Spleen (tissue), 7 donors: ENCODE measurements around the gene GNAZ.

Experiments
- POLR2A ChIP-seq, 3 donors: fragments of 450-650 bp; IDR thresholded peaks; one replicate each; pipeline ENCODE4 v1.5.1; 2017; ENCODE audit warnings: antibody characterized with exemption in 3 of 3, mild to moderate bottlenecking in 1 of 3
- TF ChIP-seq, protein P1 (sequence below), 11 experiments: fragments of 200-600 bp in 7 of 11; fragments of 450-650 bp in 4 of 11; sonication (generic) in 4 of 11; IDR thresholded peaks in 8 of 11; conservative IDR thresholded peaks in 3 of 11; 1 replicate in 7 of 11; 2 replicates in 4 of 11; pipeline versions ENCODE4 v1.4.0 to v1.8.0; 2016 to 2021; ENCODE audit warnings: antibody characterized with exemption in 11 of 11, inconsistent platforms in 4 of 11, mild to moderate bottlenecking in 1 of 11
- donor health status: DM: no; HTN: no; CAD: no; lungs with moderate emphysema.
- donor health status: DM: no; HTN: no; CAD: no.
- donor health status: DM: no; HTN: no; CAD: no.

DNA sequence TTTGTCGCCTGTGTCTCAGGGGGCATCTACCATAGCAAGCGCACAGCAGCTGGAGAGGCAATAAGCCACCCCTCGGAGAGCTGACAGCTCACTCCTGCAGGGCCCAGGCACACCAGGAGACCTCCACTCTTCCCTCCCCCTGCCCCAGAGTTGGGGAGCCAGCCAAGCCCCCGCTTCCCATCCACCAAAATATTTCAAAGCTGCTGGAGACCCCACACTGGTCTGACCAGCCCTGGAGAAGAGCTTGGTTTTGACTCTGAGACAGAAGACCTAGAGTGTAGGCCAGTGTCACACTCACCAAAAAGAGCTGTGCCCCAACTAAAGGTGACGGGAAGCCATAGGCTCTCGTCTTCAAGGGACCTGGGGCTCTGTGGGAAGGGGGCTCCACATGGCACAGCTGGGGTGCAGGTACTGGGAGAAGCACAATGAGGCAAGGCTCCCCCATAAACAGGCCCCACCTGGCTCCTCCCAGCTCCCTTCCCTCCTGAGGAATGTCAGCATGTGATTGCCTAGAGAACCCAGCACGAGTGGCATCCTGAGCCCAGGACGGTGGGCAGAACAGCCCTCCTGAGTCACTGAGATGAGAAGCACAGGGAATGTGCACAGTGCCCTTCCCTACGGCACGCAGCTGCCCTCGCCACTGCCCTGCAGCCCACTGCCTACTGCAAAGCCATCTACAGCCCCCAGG lies 5.8 kb upstream of the GNAZ start:
- TF ChIP-seq, protein P1, sequence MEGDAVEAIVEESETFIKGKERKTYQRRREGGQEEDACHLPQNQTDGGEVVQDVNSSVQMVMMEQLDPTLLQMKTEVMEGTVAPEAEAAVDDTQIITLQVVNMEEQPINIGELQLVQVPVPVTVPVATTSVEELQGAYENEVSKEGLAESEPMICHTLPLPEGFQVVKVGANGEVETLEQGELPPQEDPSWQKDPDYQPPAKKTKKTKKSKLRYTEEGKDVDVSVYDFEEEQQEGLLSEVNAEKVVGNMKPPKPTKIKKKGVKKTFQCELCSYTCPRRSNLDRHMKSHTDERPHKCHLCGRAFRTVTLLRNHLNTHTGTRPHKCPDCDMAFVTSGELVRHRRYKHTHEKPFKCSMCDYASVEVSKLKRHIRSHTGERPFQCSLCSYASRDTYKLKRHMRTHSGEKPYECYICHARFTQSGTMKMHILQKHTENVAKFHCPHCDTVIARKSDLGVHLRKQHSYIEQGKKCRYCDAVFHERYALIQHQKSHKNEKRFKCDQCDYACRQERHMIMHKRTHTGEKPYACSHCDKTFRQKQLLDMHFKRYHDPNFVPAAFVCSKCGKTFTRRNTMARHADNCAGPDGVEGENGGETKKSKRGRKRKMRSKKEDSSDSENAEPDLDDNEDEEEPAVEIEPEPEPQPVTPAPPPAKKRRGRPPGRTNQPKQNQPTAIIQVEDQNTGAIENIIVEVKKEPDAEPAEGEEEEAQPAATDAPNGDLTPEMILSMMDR (IDR thresholded peaks at IDR 0.05 in 8 of 11, conservative IDR thresholded peaks at IDR 0.05 in 3 of 11), result no peak
- TF ChIP-seq POLR2A (IDR thresholded peaks at IDR 0.05), result no peak
